C1 segment of cervical spinal cord (tissue), 14 donors: ENCODE data around the gene VWA3A.

Source experiments
- DNase-seq, 14 donors: peaks; one replicate each; lab custom pipeline; 2025; lab: John Stamatoyannopoulos, UW

Gene VWA3A

DNA sequence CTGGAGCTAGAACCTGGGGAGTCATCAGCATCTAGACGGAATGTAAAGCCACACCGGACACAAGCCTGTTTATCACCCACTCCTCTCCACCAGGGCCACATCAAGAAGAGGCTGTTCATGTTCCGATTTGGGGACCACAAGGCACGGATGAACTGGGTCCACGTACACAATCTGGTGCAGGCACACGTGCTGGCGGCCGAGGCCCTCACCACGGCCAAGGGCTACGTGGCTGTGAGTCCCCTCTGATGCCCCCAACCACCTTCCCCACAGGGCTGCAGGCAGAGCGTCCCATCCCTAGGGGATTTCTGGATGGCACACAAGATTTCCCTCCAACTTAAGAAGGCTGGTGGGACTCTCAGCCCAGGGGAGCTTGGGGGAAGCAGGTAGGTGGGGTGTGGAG lies 89.1 kb downstream of the VWA3A start:
- DNase-seq = no peak

DNA sequence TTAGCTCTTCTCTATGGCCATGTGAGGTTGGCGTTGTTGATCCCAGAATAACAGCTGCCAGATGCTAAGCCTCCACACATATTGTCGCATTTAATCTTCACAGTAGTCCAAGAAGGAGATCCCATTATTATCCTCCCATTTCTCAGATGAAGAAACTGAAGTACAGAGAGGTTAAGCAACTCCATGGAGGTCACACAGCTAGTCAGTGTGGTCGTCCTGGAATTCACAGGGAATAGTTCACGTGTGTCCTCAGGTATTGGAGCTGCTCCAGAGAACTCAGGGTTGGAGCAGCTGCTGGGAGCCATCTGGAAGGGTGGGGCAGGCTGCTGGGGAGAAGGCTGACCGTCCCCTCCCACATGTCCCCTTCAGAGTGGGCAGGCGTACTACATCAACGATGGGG lies 89.5 kb downstream of the VWA3A start:
- DNase-seq = no peak

GRCh38 chr16:22183335-22183734 lies 91.0 kb downstream of the VWA3A start:
- no peak for DNase-seq

DNA sequence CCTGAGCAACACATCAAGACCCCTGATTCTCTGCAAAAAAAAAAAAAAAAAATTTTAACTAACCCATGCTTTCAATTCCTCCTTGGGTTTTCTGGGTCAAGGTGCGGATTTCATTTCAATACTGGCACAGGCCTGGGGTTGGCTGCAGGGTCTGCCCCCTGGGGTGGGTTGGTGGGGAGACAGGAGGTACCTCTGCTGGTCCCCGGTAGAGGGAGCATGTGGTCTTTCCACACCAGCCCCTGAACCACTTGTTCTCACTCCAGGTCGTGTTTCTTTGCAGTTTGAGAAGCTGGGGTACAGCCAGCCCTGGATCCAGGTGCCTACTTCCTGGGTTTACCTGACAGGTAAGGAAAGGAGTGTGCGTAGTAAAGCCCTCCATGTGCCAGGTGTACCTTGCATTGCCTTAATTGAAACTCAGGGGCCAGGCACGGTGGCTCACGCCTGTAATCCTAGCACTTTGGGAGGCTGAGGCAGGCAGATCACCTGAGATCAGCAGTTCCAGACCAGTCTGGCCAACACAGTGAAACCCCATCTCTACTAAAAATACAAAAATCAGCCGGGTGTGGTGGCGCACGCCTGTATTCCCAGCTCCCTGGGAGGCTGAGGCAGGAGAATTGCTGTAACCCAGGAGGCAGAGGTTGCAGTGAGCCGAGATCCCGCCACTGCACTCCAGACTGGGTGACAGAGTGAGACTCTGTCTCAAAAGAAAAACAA lies 91.7 kb downstream of the VWA3A start:
- DNase-seq = no peak

DNA sequence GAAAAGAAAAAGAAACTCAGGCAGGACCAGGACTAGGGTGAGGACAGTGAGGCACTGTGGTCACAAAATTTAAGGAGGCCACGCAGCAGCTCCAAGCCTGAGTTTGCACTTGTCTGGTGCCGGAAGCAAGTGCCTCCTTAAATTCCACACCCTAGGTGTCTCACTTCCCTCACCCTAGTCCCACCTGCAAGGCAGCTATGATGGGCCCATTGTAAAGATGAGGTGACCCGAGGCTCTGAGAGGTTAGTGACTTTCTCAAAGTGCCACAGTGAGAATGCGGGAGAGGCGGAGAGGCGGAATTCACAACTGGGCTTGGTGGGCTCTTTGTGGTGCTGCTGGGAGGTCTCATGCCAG lies 92.3 kb downstream of the VWA3A start:
- DNase-seq = no peak

DNA sequence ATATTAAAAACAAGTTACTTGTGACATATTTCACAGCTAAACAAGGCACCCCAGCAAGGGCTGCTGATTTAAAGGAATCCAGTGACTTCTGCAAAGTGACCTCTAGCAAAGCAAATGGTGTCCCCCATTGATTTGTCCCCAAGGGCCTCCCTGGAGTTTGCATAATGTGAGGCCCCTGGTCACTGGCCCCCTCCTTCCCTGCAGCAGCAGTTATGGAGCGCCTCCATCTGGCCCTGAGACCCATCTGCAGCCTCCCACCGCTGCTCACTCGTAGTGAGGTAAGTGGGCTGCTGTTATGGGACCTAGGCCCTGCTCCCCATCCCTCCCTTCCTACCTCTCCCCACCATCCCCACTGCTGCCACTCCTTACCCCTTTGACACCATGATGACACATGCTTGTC lies 94.2 kb downstream of the VWA3A start:
- no peak for DNase-seq

GRCh38 chr16:22188267-22188594 lies 95.9 kb downstream of the VWA3A start:
- DNase-seq = no peak

GRCh38 chr16:22188595-22189442 lies 96.5 kb downstream of the VWA3A start:
- DNase-seq = peak in 11 of 14 donors; percentile 6 to 45 (median 23)

DNA sequence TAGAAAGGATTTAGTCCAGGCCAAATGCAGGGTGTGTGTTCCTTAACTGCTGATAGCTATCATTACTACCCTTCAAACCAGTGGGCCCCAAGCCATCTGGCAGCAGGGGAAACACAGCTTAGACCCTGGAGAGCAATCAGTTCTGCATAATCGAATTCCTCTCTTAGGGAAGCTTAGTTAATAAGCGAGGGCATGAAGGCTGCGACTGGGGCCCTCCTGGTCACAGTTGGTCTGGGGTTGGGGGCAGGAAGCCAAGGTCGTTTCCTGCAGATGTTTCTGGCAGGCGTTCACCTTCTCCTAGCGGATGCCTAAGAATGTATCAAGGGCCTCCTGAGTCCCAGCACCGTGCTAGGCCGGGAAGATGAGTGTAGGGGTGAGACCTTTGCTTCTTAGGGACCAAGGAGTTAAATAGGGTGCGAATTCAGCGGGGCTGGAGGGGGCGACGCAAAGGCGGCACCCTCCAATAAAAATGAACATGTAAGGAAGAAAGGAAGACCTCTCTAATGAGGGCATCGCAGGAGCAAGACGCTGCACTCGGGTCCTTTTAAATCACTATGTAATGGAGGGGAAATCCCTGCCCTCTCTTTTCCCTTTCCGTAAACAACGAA lies 97.2 kb downstream of the VWA3A start:
- DNase-seq = peak in 2 of 14 donors; percentile 37 to 41

- peak in 5 of 14 donors; percentile 68 to 100 (median 98) for DNase-seq
Measured at GRCh38 chr16:22190081-22190775, 97.9 kb downstream of the VWA3A start.

DNA sequence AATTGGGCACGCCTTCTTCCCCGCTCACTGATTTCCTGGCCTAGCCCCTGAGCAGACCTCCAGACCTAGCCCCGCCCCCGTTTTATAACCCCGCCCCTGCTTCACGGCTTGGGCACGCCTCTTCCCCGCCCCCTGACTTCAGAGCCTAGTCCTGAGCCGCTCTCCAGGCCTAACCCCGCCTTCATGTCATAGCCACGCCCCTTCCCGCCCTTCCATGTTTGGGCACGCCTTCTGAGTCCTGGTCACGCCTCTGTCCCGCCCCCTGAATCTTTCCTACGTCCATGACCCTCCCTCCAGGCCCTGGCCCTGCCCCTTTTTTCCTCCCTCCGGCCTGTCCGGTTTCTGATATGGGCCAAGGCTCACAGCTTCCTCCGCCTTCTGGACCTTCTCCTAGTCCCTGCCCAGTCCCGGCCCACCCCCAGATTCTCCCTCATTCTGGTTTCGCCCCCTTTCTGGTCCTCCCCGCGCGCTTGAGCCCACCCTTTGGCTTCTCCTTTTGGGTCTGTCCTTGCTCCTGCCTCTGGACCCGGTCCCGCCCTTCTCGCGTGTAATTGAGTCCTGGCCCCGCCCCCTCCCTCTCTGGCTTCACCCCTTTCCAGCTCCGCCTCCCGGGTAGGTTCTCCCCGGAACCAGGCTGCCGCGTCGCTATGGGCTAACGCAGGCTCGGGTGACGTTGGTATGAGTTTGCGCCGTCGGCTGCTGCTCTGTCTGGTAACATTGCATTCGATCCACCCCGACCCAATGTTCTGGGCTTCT lies 98.6 kb downstream of the VWA3A start:
- DNase-seq = peak; percentile 98 to 100 (median 100)

DNA sequence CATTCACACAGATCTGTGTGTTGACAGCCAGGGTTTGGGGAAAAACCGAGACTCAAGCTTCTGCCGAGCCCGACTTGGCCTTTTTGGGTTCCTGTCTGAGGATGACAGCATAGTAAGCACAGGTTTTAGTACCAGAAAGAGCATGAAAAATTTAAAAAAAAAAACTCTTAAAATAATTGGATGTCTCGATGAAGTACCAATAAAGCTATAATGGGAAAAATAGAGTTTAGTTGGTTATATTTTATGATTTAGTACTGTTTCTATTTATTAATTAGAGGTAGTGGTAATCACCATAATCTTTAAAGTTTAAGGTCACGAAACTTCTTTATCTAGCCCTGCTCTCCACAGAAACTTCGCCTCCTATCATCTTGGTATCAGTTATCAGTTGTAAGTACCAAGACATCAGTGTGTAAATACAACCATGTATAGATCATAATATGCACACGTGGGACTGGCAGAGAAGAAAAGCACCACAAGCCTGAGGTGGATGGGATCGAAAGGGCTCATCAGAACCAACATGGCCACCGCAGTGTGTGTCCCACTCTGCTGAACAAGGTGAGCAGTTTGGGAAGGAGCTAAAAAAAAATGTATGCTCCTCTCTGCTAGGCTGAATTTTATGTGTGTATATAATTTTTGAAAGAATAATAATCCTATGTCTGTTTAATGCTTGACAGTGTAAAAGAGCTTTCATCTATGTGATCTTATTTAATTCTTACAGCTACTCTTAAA lies 99.4 kb downstream of the VWA3A start:
- peak in 3 of 14 donors; percentile 11 to 64 (median 12) for DNase-seq

DNA sequence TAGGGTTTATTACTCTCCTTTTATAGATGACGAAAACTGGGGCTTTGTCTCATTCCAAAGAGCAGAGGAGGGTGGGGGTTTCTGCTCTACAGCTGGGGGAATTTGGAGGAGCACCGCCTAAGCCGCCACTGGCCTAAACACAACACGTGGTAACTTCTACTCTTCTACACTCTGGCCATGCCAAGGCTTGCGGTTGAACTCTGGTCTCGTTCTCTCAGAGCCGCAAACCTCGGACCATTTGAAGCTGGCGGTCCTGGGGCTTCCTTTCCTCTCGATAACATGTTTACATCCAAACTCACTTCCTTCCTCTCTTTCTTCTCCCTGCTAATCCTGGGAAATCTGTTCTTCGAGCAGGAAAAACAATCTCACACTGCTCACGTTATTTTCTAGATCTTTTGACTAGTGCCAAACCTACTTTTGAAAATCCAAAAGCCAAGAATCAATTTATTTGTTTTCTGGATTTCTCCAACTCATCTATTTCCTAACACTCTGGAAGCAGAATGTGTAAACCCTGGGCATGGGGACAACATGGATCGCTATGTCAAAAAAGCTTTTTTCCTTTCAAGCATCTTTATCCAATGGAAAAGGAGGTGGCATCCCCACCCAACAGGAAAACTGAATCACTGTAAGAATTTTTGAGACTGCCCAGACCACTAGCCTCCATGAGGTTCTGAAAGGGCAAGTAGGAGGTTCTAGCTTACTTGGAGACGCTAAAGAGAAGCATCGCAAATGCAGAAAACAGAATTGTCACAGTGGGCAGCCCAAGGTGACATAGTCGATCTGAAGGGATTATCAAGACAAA lies 100.1 kb downstream of the VWA3A start:
- peak in 12 of 14 donors; percentile 14 to 63 (median 40) for DNase-seq

DNA sequence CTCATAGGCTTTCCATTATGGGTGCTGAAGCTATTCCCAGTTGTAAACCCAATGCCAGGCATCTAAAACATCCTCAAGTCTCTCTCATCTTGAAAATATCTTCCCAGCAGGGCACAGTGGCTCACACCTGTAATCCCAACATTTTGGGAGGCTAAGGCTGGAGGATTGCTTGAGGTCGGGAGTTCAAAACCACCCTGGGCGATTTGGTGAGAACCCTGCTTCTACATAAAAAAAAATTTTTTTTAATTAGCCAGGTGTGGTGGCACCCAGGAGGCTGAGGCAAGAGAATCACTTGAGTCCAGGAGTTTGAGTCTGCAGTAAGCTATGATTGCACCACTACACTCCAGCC lies 100.7 kb downstream of the VWA3A start:
- no peak for DNase-seq

DNA sequence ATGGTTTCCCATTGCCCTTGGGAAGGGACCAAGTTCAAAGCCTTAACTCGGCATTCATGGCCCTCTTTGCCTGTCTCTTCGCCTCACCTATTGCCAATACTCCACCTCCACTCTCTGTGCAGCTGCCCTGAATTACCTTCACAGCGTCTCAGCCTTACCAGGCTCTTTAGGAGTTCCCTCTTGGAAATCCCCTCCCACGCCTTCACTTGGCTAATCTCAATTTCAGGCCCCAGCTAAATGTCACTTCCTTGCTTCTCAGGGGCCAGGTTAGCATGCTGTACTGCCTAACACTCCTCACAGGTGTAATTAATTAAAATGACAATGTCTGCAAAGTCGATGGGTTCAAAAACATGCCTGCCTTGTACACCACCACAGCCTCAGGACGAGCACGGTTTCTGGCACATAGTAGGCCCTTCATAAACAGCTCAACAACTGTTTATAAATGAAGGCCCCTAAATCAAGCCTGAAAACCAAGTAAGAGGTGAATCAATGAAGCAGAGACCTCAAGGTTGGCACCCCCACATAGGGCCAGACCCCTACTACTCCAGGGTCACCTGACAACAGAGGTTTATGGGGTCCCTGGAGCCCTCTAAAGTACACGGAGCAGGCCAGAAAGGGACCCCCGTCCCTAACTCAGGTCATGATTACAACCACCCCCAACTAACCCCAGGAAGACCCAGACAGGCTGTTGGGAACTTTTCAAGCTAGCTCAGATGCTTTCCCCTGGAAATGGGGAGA lies 102.5 kb downstream of the VWA3A start:
- peak in 2 of 14 donors; percentile 9 to 33 for DNase-seq

DNA sequence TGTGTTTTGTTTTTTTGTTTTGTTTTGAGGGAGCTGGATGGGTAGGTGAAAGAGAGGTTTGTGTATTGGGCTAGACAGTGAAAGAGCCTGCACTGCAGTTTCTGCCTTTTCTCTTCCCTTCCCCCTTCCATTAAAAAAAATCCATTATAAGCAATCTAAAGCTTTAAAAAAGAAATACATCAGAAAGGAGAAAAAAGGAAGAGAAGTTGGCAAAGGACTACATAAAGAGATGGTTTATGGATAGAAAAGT lies 103.0 kb downstream of the VWA3A start:
- peak in 1 of 14 donors; percentile 41 for DNase-seq

DNA sequence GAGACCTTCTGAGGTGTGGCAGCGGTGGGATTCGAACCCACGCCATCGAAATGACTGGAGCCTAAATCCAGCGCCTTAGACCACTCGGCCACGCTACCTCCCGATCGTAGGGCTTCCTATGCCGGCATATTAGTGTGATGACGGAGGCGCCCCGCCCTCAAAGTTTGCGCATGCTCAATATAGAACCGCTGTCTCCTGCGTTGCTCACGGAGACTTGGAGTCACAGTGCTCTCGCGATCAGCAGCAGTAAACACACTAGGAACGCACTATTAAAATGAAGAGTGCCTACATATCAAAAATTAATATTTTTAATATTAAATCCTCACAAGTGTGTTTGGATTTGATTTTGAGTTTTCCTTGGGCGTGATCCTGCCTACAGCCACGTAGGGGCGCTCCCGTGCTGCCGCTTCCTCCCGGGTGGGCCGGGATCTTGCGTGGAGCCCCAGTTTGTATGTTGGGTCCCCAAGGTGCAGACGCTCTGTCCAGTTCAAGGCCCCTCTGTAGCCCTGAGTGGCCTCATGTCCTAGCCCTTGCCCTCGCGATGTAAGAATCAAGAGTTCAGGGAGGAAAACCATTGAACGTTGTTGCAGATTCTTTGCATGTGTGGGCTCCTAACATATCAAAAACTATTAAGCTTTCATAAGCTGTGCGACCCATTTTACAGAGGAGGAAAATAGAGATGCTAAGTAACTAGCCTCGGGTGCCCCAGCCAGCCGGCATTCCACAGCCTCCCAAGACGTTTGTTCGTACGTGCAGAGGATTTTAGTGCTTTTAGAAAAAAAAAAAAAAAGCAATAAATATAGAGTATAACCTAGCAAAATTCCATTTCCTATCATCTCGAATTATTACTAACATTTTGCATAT lies 103.6 kb downstream of the VWA3A start:
- DNase-seq = peak; percentile 25 to 91 (median 86)

DNA sequence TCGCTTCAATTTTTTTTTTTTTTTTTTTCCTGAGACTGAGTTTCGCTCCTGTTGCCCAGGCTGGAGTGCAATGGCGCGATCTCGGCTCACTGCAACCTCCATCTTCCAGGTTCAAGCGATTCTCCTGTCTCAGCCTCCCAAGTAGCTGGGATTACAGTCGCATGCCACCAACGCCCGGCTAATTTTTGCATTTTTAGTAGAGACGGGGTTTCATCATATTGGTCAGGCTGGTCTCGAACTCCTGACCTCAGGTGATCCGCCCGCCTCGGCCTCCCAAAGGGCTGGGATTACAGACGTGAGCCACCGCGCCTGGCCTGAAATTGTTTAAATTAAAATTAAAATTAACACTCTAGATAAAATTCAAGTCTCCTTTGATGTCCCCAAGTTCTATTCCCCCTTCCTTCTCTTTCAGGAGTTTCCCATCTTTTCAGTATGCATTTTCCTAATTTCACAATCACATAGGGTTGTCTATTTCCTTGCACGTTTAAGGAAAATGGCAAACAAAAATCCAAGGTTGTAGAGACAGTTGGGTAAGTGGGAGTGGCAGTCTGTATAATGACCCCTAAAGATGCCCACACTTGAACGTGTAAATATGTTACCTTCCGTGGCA lies 104.3 kb downstream of the VWA3A start:
- DNase-seq = peak in 1 of 14 donors; percentile 19
